NOMO-1 treated with DMSO at 0.1 percent for 48 hours (cell line): ENCODE measurements around the gene TGFBR1.
"Not testable (repeated sequence)": the region's sequence is repeated elsewhere in the genome, so short reads cannot be mapped to it uniquely, and the experiment has no call there.

ENCODE experiments used
- DNase-seq: peaks from one replicate; lab custom pipeline; 2025; ENCODE audit not compliant: unreplicated experiment; lab: John Stamatoyannopoulos, UW

TGFBR1 gene

GRCh38 chr9:99184475-99185347, 79.8 kb downstream of the TGFBR1 start:
- peak; percentile 68 for DNase-seq

- no peak for DNase-seq
These were observed 80.4 kb downstream of the TGFBR1 start for GRCh38 chr9:99185348-99185632.

GRCh38 chr9:99185934-99186333, 81.0 kb downstream of the TGFBR1 start:
- DNase-seq = no peak

GRCh38 chr9:99187311-99187710, 82.4 kb downstream of the TGFBR1 start:
- DNase-seq = peak; percentile 48

GRCh38 chr9:99189186-99189585, 84.3 kb downstream of the TGFBR1 start:
- no peak for DNase-seq

- no peak for DNase-seq
These were observed 85.1 kb downstream of the TGFBR1 start for GRCh38 chr9:99189887-99190596.

- DNase-seq = no peak
These were observed 85.8 kb downstream of the TGFBR1 start for GRCh38 chr9:99190597-99191283.

- no peak for DNase-seq
These were observed 88.0 kb downstream of the TGFBR1 start for GRCh38 chr9:99192786-99193465.

- peak; percentile 33 for DNase-seq
These were observed 88.5 kb downstream of the TGFBR1 start for GRCh38 chr9:99193466-99193821.

- not testable (repeated sequence) for DNase-seq
These were observed 91.6 kb downstream of the TGFBR1 start for GRCh38 chr9:99196484-99196883.

GRCh38 chr9:99197124-99197630, 92.3 kb downstream of the TGFBR1 start:
- DNase-seq = no peak

GRCh38 chr9:99197987-99198386, 93.1 kb downstream of the TGFBR1 start:
- no peak for DNase-seq

- no peak for DNase-seq
These were observed 95.1 kb downstream of the TGFBR1 start for GRCh38 chr9:99199938-99200539.

GRCh38 chr9:99201603-99202002, 96.7 kb downstream of the TGFBR1 start:
- DNase-seq = no peak
